ENCODE measurements around the gene RHBDL3. TPM values are rescaled to one million over a fixed set of nuclear protein-coding genes. Genes with fewer than 3 reads are reported as not detected.

The RHBDL3 gene
- total RNA-seq, 4 donors from 2014 or later, result 0.22 to 0.34 (median 0.33) TPM; not detected in 1

GRCh38 chr17:32285746-32286517 lies 20.3 kb downstream of the RHBDL3 start:
- TF ChIP-seq CTCF (IDR thresholded peaks at IDR 0.05; ENCODE audit: low read depth), result no peak

GRCh38 chr17:32286518-32286900 lies 20.9 kb downstream of the RHBDL3 start:
- TF ChIP-seq CTCF (IDR thresholded peaks at IDR 0.05; ENCODE audit: low read depth), result no peak

- TF ChIP-seq CTCF (IDR thresholded peaks at IDR 0.05; ENCODE audit: low read depth), result no peak
These were observed 22.3 kb downstream of the RHBDL3 start for GRCh38 chr17:32287804-32288511.

- no peak for TF ChIP-seq CTCF (IDR thresholded peaks at IDR 0.05; ENCODE audit: low read depth)
These were observed 23.0 kb downstream of the RHBDL3 start for GRCh38 chr17:32288615-32289014.

- TF ChIP-seq CTCF (IDR thresholded peaks at IDR 0.05; ENCODE audit: low read depth), result no peak
These were observed 23.9 kb downstream of the RHBDL3 start for GRCh38 chr17:32289471-32290070.

GRCh38 chr17:32292094-32292493 lies 26.5 kb downstream of the RHBDL3 start:
- TF ChIP-seq CTCF (IDR thresholded peaks at IDR 0.05; ENCODE audit: low read depth), result no peak

- TF ChIP-seq CTCF (IDR thresholded peaks at IDR 0.05; ENCODE audit: low read depth), result no peak
These were observed 31.8 kb downstream of the RHBDL3 start for GRCh38 chr17:32297424-32297823.
